Measurements from ENCODE around the gene WNT4. TPM values are rescaled to one million over a fixed set of nuclear protein-coding genes. Genes with fewer than 3 reads are reported as not detected.

Gene WNT4
- total and polyA plus RNA-seq, 2 donors from 2014 or later = 0.45 to 0.69 TPM

- Histone ChIP-seq H3K27ac (ENCODE audit: low read depth in 2 of 2, low read length in 2 of 2) (no peak overlapping the region), H3K27me3 (ENCODE audit: control insufficient read depth, insufficient read depth, low read length) (no peaks in the 10 kb centered on the region), H3K9me3 (ENCODE audit: control insufficient read depth in 2 of 3, insufficient read depth in 1 of 3, low read length in 3 of 3) (no peaks in the 10 kb centered on the region), H3K9ac (ENCODE audit: low read length in 3 of 3) (no peak overlapping the region), H3K4me1 (ENCODE audit: control insufficient read depth in 2 of 3, insufficient read depth in 2 of 3, low read depth in 1 of 3, low read length in 3 of 3) (no peaks in the 10 kb centered on the region), H3K4me3 (ENCODE audit: low read length in 3 of 3) (no peak overlapping the region), H3K36me3 (ENCODE audit: control insufficient read depth in 2 of 3, insufficient read depth in 3 of 3, low read length in 3 of 3) (no peaks in the 10 kb centered on the region)
- DNase-seq (no peak), FAIRE-seq (no peak)
- TF ChIP-seq CTCF (IDR thresholded peaks at IDR 0.05; ENCODE audit: borderline replicate concordance, extremely low read depth, insufficient read depth) = no peak
- intact Hi-C loops (cut with DNase I) = no loop called here
Observed at GRCh38 chr1:22179197-22179803, 36.4 kb upstream of the WNT4 start.

- intact Hi-C loops (cut with DNase I) = no loop called here
- no peak for FAIRE-seq
- Histone ChIP-seq H3K9ac (ENCODE audit: low read length in 3 of 3) (no peak overlapping the region), H3K4me1 (ENCODE audit: control insufficient read depth in 2 of 3, insufficient read depth in 2 of 3, low read depth in 1 of 3, low read length in 3 of 3) (no peaks in the 10 kb centered on the region), H3K27ac (ENCODE audit: low read depth in 2 of 2, low read length in 2 of 2) (no peak overlapping the region), H3K36me3 (ENCODE audit: control insufficient read depth in 2 of 3, insufficient read depth in 3 of 3, low read length in 3 of 3) (no peaks in the 10 kb centered on the region), H3K27me3 (ENCODE audit: control insufficient read depth, insufficient read depth, low read length) (no peaks in the 10 kb centered on the region), H3K9me3 (ENCODE audit: control insufficient read depth in 2 of 3, insufficient read depth in 1 of 3, low read length in 3 of 3) (no peaks in the 10 kb centered on the region), H3K4me3 (ENCODE audit: low read length in 3 of 3) (no peak overlapping the region)
- no peak for DNase-seq
- TF ChIP-seq CTCF (IDR thresholded peaks at IDR 0.05; ENCODE audit: borderline replicate concordance, extremely low read depth, insufficient read depth) = no peak
Observed at GRCh38 chr1:22177354-22178003, 34.6 kb upstream of the WNT4 start.

GRCh38 chr1:22176258-22176657 is 33.4 kb upstream of the WNT4 start:
- H3K36me3 ChIP-seq (ENCODE audit: control insufficient read depth in 2 of 3, insufficient read depth in 3 of 3, low read length in 3 of 3) = no peaks in the 10 kb centered on the region
- no peaks in the 10 kb centered on the region for H3K9me3 ChIP-seq (ENCODE audit: control insufficient read depth in 2 of 3, insufficient read depth in 1 of 3, low read length in 3 of 3)
- DNase-seq (no peak), FAIRE-seq (no peak)
- H3K9ac ChIP-seq (ENCODE audit: low read length in 3 of 3) = no peak overlapping the region
- no peaks in the 10 kb centered on the region for H3K4me1 ChIP-seq (ENCODE audit: control insufficient read depth in 2 of 3, insufficient read depth in 2 of 3, low read depth in 1 of 3, low read length in 3 of 3)
- TF ChIP-seq CTCF (IDR thresholded peaks at IDR 0.05; ENCODE audit: borderline replicate concordance, extremely low read depth, insufficient read depth) = no peak
- H3K27me3 ChIP-seq (ENCODE audit: control insufficient read depth, insufficient read depth, low read length) = no peaks in the 10 kb centered on the region
- H3K4me3 ChIP-seq (ENCODE audit: low read length in 3 of 3) = no peak overlapping the region
- no peak overlapping the region for H3K27ac ChIP-seq (ENCODE audit: low read depth in 2 of 2, low read length in 2 of 2)
- intact Hi-C loops (cut with DNase I) = no loop called here
